ENCODE results near the gene SLC39A10. TPM values are rescaled to one million over a fixed set of nuclear protein-coding genes. Genes with fewer than 3 reads are reported as not detected.

The SLC39A10 gene
- total and polyA plus RNA-seq, 9 of the 15 experiments (the other 6 are each of a cell fraction or from before 2014, with no cell fraction given), result 12.5 to 40.1 (median 23.1) TPM

DNA sequence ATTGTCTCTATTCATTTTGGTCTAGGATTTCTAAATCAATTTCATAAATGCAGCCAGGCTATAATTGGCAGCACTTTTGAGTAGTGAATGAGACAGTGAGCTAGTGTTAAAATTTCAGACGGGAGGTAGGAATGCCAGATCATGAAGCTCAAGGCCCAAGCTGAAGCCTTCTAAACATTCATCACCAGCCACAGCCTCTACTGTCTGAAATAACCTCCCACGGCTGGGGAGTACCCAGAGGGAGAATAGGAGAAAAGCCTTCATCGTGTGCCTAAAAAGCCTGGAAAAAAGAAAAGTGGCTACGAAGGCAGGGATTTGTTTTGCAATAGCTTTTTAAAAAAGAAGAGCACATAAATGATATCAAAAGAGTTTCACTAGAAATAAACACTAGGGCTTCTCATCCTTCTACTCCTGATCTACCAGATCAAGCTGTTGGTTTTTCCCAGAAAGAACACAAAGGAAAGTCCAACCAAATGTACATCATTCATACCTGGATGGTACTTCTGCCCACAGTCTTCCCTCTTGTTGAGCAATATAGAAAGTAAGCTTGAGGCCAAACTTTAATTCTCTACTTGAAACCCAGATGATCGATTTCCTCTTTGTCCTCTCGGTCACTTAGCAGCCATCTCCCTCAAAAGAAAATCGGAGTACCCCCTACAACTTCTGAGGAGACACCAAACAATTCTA lies 48.1 kb upstream of the SLC39A10 start:
- 52% methylated on average over 7 of the region's 7 CpGs for WGBS (ENCODE audit: insufficient coverage, low coverage, missing lambda C conversion rate)

More for the DNA sequence above, 48.1 kb upstream of the SLC39A10 start:
- H3K9ac ChIP-seq (ENCODE audit: insufficient read depth in 1 of 2, low read depth in 2 of 2, low read length in 2 of 2), result no peak overlapping the region
- H3K27me3 ChIP-seq (ENCODE audit: control insufficient read depth in 2 of 2, insufficient read depth in 2 of 2, low read length in 2 of 2), result no peaks in the 10 kb centered on the region
- POLR2A ChIA-PET, result interaction anchor here (1.1 to 1.2 kb wide), 3 partner anchors 12 to 22 kb away, joined by 3 read pairs; no protein-coding TSS in a partner anchor
- intact Hi-C loops (cut with micrococcal nuclease), result no loop called here
- DNase-seq (ENCODE audit: extremely low read depth in 1 of 4, low spot score in 3 of 4) (no peak), ATAC-seq (no peak), FAIRE-seq (peak; percentile 61)
- H3K9me3 ChIP-seq (replicated peaks; ENCODE audit: control insufficient read depth, insufficient read depth, low read depth, low read length), result no peaks in the 10 kb centered on the region
- in situ Hi-C loops (cut with MboI), result no loop called here
- H3K4me2 ChIP-seq (ENCODE audit: insufficient read depth, low read length), result no peak overlapping the region
- no peak overlapping the region for H3K27ac ChIP-seq (ENCODE audit: extremely low read depth, low read depth, low read length)
- 0 out of 2 replicates have a peak overlapping the region, but pooled peaks have one; percentile 22 for H2AFZ ChIP-seq (ENCODE audit: low read depth, low read length)
- BruUV-seq (replicated peaks), result no TSS peak
- no peak overlapping the region for H3K4me3 ChIP-seq
- peaks cover 0 to 6% of the 10 kb centered on the region in 2 experiments; a peak in 3 of 5 replicates for H3K4me1 ChIP-seq (replicated peaks in 1 of 2; ENCODE audit: control insufficient read depth in 2 of 2, insufficient read depth in 2 of 2, low read length in 2 of 2)
- TF ChIP-seq NCOR1 (IDR thresholded peaks at IDR 0.05), result no peak
- TF ChIP-seq HDAC6 (IDR thresholded peaks at IDR 0.05; ENCODE audit: low read depth, low read length), result no peak
- TF ChIP-seq, protein P1, sequence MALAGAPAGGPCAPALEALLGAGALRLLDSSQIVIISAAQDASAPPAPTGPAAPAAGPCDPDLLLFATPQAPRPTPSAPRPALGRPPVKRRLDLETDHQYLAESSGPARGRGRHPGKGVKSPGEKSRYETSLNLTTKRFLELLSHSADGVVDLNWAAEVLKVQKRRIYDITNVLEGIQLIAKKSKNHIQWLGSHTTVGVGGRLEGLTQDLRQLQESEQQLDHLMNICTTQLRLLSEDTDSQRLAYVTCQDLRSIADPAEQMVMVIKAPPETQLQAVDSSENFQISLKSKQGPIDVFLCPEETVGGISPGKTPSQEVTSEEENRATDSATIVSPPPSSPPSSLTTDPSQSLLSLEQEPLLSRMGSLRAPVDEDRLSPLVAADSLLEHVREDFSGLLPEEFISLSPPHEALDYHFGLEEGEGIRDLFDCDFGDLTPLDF (CRISPR knock-in tag; IDR thresholded peaks at IDR 0.05), result no peak
- TF ChIP-seq SRSF9 (IDR thresholded peaks at IDR 0.05; ENCODE audit: borderline replicate concordance, low read depth, low read length), result no peak
- TF ChIP-seq TGIF2 (CRISPR knock-in tag; IDR thresholded peaks at IDR 0.05), result no peak
- TF ChIP-seq, protein P2, sequence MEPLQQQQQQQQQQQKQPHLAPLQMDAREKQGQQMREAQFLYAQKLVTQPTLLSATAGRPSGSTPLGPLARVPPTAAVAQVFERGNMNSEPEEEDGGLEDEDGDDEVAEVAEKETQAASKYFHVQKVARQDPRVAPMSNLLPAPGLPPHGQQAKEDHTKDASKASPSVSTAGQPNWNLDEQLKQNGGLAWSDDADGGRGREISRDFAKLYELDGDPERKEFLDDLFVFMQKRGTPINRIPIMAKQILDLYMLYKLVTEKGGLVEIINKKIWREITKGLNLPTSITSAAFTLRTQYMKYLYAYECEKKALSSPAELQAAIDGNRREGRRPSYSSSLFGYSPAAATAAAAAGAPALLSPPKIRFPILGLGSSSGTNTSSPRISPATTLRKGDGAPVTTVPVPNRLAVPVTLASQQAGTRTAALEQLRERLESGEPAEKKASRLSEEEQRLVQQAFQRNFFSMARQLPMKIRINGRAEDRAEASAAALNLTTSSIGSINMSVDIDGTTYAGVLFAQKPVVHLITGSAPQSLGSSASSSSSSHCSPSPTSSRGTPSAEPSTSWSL (CRISPR knock-in tag; IDR thresholded peaks at IDR 0.05; ENCODE audit: borderline replicate concordance), result no peak
- TF ChIP-seq ZNF408 (CRISPR knock-in tag; IDR thresholded peaks at IDR 0.05; ENCODE audit: low read depth), result no peak
- no peak for TF ChIP-seq CBX2 (IDR thresholded peaks at IDR 0.05; ENCODE audit: insufficient read depth, low read length, poor library complexity, severe bottlenecking)
- no peaks in the 10 kb centered on the region for H4K20me1 ChIP-seq (replicated peaks; ENCODE audit: control insufficient read depth, insufficient read depth, low read length)
- H3K36me3 ChIP-seq (ENCODE audit: control insufficient read depth, insufficient read depth, low read length), result no peaks in the 10 kb centered on the region
- H3K79me2 ChIP-seq (ENCODE audit: control insufficient read depth, insufficient read depth, low read length), result no peaks in the 10 kb centered on the region
- no peaks in the 10 kb centered on the region for H3K9me1 ChIP-seq (ENCODE audit: control insufficient read depth, insufficient read depth, low read length)
- CTCF ChIA-PET (ENCODE audit: low intra/inter-chr PET ratio), result no interaction called here

All from K562 (cell line).